Left lung (tissue), 10 donors: Measurements from ENCODE around the gene DIO1. TPM values are rescaled to one million over a fixed set of nuclear protein-coding genes. Genes with fewer than 3 reads are reported as not detected.

Source experiments
- ATAC-seq: fragments of 200-7000 bp; cut with Tn5 transposase; one replicate; pipeline ENCODE4 v1.9.1; 2020; ENCODE audit warnings: moderate library complexity
- DNase-seq, 4 donors: peaks; one replicate each; pipeline ENCODE4 v3.0.0-alpha.2; 2013 to 2020
- H3K27ac ChIP-seq, 2 donors: fragments of 200-600 bp; sonication (generic) in 1 of 2; one replicate each; pipeline versions ENCODE4 v1.5.0 to v1.8.0; 2020 to 2021
- H3K27me3 ChIP-seq, 2 donors: fragments of 200-600 bp; sonication (generic) in 1 of 2; one replicate each; pipeline versions ENCODE4 v1.5.0 to v1.8.0; 2020 to 2021
- H3K36me3 ChIP-seq, 2 donors: fragments of 200-600 bp; sonication (generic) in 1 of 2; one replicate each; pipeline versions ENCODE4 v1.5.0 to v1.8.0; 2020 to 2021
- H3K4me1 ChIP-seq, 2 donors: fragments of 200-600 bp; one replicate each; pipeline ENCODE4 v1.8.0; 2021
- H3K4me3 ChIP-seq, 2 donors: fragments of 200-600 bp; sonication (generic) in 1 of 2; one replicate each; pipeline versions ENCODE4 v1.5.0 to v1.8.0; 2020 to 2021; ENCODE audit warnings: mild to moderate bottlenecking in 1 of 2
- H3K9me3 ChIP-seq, 2 donors: fragments of 200-600 bp; sonication (generic) in 1 of 2; one replicate each; pipeline versions ENCODE4 v1.5.0 to v1.8.0; 2020 to 2021
- intact Hi-C, 2 donors: fragments of 100-400 bp; cut with DNase I; formaldehyde crosslinking; loops; one replicate each; pipeline versions ENCODE4 v1.11.2 to v1.14.2; 2022
- polyA plus RNA-seq, 6 donors: library from polyadenylated mRNA; unstranded; fragments of 120-200 nt; gene quantifications; one replicate each; pipeline ENCODE4 v1.2.1, GENCODE V29; 2013; ENCODE audit not compliant: insufficient read length in 6 of 6
- total RNA-seq, 2 donors: library from RNA; stranded (reverse); fragmentation: NEBNext Ultra II Directional; extraction: Animal tissue kit (Norgen Biotek cat#: 25700); gene quantifications; one replicate each; pipeline ENCODE4 v1.2.1, GENCODE V29; 2021
- TF ChIP-seq, protein P1 (sequence below), 2 donors: fragments of 200-600 bp; sonication (generic) in 1 of 2; IDR thresholded peaks; one replicate each; pipeline versions ENCODE4 v1.5.0 to v1.8.0; 2021; ENCODE audit warnings: antibody characterized with exemption in 2 of 2
- donor health status: DM: no; HTN: yes; CAD: no.
- donor health status: DM: no; HTN: no; CAD: no.

Gene DIO1
- total and polyA plus RNA-seq, 8 donors: 0.51 to 1.2 (median 0.85) TPM; not detected in 1

DNA sequence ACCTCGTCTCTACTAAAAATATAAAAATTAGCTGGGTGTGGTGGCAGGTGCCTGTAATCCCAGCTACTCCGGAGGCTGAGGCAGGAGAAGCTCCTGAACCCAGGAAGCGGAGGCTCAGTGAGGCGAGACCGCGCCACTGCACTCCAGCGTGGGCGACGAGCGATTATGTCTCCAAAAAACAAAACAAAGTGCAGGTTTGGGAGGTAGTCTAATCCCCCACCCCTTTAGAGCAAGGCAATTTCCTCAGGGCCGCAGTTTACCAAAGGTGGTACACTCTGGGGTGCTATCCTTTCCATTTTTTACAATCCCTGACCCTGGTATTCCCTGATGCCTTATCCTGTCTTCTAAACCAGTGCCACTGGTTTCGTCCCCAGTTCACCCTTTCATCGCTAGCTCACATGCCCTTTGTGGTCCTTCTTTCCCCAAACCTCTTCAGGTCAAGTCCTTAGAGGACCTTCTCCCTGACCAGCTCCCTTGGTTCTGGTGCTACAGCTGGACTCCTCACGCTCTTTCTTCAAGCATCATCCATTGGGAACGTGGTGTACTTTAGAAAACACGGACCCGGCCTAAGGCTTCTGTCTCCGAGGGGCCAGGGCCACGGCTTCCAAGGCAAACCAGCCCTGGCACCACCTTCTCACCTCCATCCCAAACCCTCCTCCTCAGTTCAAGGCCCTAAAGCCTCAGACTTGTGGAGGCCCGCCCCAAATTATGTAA is 50.6 kb downstream of the DIO1 start:
- intact Hi-C loops: loop anchor here in 1 of 2 donors (5.0 kb wide), 1 partner anchor 67 kb away; no protein-coding TSS in a partner anchor

DNA sequence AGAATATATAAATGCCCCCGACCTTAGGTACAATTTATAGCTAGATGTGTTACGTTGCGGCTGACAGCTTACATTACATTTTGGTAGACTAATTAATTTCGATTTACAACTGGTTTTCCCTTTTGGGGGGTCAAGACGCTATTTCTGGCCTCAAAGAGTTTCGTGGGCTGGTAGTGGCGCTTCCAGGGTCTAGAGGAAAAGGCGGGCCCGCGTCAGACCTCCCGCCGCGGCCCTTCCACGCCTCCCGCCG is 51.1 kb downstream of the DIO1 start:
- no peak for ATAC-seq
- no peaks in the 10 kb centered on the region for H3K36me3 ChIP-seq
- no peaks in the 10 kb centered on the region for H3K9me3 ChIP-seq
- intact Hi-C loops: loop anchor here in 1 of 2 donors (5.0 kb wide), 1 partner anchor 68 kb away; no protein-coding TSS in a partner anchor
- no peak for DNase-seq
- peak overlapping the region; percentile 79 to 82 for H3K4me3 ChIP-seq
- peak overlapping the region; percentile 87 for H3K27ac ChIP-seq
- TF ChIP-seq, protein P1, sequence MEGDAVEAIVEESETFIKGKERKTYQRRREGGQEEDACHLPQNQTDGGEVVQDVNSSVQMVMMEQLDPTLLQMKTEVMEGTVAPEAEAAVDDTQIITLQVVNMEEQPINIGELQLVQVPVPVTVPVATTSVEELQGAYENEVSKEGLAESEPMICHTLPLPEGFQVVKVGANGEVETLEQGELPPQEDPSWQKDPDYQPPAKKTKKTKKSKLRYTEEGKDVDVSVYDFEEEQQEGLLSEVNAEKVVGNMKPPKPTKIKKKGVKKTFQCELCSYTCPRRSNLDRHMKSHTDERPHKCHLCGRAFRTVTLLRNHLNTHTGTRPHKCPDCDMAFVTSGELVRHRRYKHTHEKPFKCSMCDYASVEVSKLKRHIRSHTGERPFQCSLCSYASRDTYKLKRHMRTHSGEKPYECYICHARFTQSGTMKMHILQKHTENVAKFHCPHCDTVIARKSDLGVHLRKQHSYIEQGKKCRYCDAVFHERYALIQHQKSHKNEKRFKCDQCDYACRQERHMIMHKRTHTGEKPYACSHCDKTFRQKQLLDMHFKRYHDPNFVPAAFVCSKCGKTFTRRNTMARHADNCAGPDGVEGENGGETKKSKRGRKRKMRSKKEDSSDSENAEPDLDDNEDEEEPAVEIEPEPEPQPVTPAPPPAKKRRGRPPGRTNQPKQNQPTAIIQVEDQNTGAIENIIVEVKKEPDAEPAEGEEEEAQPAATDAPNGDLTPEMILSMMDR (IDR thresholded peaks at IDR 0.05): no peak
- H3K4me1 ChIP-seq: peaks cover 7 to 32% of the 10 kb centered on the region in 2 donors
- no peaks in the 10 kb centered on the region for H3K27me3 ChIP-seq

More for the DNA sequence above, 50.6 kb downstream of the DIO1 start:
- Histone ChIP-seq H3K36me3 (no peaks in the 10 kb centered on the region), H3K4me1 (peaks cover 7 to 28% of the 10 kb centered on the region in 2 donors), H3K27me3 (no peaks in the 10 kb centered on the region), H3K4me3 (peak overlapping the region; percentile 79 to 82), H3K27ac (peak overlapping the region; percentile 87), H3K9me3 (no peaks in the 10 kb centered on the region)
- ATAC-seq: no peak
- no peak for DNase-seq
- TF ChIP-seq, protein P1 (IDR thresholded peaks at IDR 0.05): no peak

DNA sequence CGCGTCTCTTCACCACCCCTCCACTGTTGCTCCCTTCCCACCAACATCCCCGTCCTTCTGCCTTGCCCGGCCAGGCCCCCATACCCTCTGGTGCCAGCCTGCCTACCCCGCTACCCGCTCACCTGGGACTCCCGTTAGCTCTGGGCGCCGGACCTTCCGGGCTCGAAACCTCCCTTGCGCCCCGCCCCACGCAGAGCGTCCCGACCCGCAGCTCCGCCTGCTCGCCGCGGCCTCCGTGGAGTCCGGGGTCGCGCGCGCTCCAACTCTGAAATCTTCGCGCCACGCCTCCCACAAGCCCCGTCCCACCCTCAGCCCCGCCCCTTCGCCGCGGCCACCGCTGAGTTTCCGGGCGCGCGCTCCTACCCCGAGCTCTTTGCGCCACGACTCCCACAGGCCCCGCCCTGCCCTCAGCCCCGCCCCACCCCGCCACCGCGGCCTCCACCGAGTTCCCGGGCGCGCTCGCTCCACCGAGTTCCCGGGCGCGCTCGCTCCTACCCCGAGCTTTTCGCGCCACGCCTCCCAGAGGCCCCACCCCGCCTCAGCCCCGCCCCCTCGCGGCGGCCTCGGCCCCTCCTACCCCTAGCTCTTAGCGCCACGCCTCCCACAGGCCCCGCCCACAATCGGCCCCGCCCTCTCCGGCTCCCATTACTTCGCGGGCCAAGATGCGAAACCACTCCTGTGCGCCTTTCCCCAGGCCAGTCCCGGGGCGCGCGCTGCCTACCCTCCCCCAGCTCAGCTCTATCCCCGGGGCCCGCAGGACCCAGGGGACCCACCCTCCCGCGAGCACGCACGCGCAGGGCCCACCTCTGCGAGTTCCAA is 51.7 kb downstream of the DIO1 start, which contains the start of gene IFT25:
Gene IFT25, minus strand, starts transcription at position 267 of the 819 bp plus-strand sequence. CDS start 5,617 bp downstream, outside the sequence.
- TF ChIP-seq, protein P1 (IDR thresholded peaks at IDR 0.05): no peak
- Histone ChIP-seq H3K9me3 (no peaks in the 10 kb centered on the region), H3K4me1 (peaks cover 7 to 32% of the 10 kb centered on the region in 2 donors), H3K4me3 (peak within 1 kb of the TSS; percentile 79 to 82), H3K27ac (peak within 1 kb of the TSS; percentile 87), H3K27me3 (no peaks in the 10 kb centered on the region), H3K36me3 (no peaks in the 10 kb centered on the region)
- DNase-seq: peak; percentile 96 to 100 (median 98)
- intact Hi-C loops: loop anchor here in 1 of 2 donors (5.0 kb wide), 1 partner anchor 68 kb away; no protein-coding TSS in a partner anchor
- peak; percentile 95 for ATAC-seq

DNA sequence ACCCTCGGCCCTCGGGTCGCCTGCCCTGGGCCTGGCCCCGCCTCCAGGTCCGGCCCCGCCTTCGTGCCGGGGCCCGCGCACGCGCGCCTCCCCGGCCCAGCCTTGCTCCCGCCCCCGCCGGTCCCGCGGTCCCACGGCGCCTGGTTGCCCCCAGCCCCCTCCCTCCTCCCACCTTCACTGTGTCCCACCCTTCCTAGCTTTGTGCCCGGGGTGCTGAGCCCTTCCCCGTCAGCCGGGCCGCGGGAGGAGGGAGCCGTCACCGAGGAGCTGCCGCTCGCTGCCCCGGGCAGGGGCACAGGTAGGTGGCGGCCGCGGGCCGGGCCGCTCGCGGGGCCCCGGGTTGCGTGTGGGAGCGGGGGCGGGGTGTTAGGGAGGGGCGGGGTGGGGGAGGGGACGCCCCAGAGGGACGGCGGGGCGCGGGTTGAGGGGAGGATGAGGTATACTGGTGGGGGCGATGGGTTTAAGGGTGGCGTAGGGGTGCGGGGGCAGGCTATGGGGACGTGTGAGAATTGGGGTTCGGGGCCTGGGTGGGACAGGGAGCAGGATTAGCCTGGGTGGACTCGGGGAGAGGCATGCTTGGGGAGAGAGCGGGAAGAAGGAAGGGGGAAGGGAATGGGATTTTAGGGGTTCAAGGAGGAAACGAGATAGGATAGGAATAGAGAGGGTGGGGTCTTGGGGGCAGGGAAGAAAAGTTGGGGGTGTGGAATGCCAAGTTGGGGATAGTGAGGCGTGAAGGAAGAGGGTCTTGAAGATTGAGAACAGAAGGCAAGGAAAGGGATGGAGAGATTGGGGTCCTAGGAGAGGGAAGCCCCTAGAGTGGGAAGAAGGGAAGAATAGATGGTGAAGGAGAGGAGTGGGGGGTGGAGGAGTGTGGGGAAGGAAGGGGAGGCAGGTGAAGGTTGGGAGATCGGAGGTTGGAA is 52.5 kb downstream of the DIO1 start, which contains the start of gene LRRC42:
Gene LRRC42, plus strand, starts transcription at position 99 of the 920 bp plus-strand sequence. CDS start 5,650 bp downstream, outside the sequence.
- Histone ChIP-seq H3K27ac (peak within 1 kb of the TSS; percentile 87), H3K9me3 (no peaks in the 10 kb centered on the region), H3K36me3 (peaks cover 0 to 3% of the 10 kb centered on the region in 2 donors), H3K27me3 (no peaks in the 10 kb centered on the region), H3K4me3 (peak within 1 kb of the TSS; percentile 79 to 82), H3K4me1 (peaks cover 7 to 32% of the 10 kb centered on the region in 2 donors)
- DNase-seq (no peak), ATAC-seq (peak; percentile 87)
- TF ChIP-seq, protein P1 (IDR thresholded peaks at IDR 0.05): no peak
- intact Hi-C loops: loop anchor here in 1 of 2 donors (5.0 kb wide), 1 partner anchor 69 kb away; no protein-coding TSS in a partner anchor
